ENCODE results near the gene DIP2C.
A peak's percentile ranks its signal among the peaks of the same experiment; 100 is the strongest.
"Not testable (repeated sequence)": the region's sequence is repeated elsewhere in the genome, so short reads cannot be mapped to it uniquely, and the experiment has no call there.

DIP2C gene

DNA sequence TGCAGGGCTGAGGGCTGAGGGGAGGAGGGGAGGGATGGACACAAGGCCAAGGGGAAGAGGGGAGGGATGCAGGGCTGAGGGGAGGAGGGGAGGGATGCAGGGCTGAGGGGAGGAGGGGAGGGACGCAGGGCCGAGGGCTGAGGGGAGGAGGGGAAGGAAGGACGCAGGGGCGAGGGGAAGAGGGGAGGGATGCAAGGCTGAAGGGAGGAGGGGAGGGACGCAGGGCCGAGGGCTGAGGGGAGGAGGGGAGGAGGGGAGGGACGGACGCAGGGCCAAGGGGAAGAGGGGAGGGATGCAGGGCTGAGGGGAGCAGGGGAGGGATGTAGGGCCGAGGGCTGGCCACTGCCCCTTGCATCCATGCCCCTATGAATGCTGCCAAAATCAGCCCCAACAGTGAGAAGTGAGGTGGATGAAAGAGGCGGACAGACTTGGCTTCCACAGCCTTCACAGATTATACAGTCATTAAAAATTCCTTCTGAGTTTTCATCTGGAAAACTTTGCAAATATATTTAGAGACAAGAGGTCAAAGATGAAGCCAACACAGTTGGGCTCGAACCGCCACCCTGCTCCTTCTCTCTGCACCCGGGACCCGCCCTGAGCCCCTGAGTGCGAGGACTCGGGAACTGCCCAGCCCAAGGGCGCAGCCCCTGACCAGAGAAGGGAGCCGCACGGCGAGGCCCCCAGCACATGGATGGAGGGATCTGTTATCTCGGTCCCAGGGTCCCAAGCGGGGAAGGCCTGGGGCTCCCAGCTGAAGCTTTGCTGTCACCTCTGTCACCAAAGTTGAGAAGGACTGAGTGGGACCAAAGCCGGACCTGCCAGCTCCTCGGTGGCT is 65.8 kb downstream of the DIP2C start:
- no peak for DNase-seq

- no peak for DNase-seq
Observed at GRCh38 chr10:623014-623413, 66.5 kb downstream of the DIP2C start.

DNA sequence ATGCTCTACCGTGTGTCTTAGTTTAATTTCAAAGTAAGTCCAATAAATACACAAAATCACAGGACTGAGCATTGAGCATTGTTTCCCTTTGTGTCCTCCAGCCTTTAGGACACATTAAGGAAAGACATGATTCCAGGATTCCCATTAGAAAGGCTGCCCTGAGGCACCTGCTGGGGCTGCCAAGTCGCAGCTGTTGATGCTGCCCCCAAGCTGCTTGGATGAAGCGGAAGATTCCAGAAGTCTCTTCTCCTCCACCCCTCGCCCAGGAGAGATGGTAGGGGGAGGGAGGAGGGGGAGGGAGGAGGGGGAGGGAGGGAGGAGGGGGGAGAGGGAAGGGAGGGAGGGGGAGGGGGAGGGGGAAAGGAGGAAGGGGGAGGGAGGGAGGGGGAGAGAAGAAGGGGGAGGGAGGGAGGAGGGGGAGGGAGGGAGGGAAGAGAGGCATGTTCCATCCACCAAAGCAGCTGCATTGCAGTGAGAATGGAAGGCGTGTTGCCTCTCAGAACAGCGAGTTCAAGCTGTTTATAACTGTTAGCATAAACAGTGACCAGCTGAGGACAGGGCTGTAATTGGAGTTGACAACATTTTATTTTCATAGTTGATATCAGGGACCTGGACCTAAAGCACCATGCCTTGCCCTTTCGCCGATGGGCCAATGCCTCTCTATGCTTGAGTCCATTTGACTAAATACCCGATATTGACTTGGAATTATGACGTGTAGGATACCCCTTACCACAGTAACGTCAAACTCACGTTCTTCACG is 67.3 kb downstream of the DIP2C start:
- no peak for DNase-seq

- no peak for DNase-seq
Observed at GRCh38 chr10:621513-621912, 68.0 kb downstream of the DIP2C start.

DNA sequence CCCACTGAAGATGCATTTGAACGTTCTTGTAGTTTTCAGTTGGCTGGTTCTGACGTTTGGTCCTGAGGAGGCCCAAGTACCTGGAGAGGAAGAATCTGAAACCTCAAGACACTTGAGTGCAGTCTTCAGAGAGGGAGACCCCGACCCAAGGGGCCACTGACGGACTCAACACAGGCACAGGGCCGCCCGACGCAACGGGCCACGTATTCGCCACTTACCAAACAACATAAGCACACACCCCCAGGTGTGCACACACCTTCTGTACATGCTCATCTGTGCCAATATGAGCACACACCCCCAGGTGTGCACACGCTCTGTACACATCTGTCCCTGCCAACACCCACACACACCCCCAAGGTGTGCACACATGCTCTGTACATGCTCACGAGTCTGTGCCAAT is 68.5 kb downstream of the DIP2C start:
- no peak for DNase-seq

DNA sequence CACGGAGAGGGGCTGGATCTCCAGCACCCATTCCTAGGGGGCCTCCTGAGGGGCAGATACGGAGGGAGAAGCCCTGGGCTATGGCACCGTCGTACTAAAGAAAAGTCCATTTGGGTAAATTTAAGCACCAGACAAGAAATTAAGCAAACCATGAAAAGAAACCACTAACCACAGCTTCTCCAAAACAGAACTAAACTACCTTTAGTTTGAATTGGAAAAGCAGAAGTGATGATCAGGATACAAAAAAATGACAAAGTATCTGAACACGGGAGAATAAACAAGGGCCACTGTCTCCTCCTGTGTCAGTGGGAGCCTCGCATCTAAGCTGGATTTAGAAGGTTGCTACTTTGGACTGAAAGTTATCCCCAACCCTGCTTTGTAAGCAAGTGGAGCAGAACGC is 69.1 kb downstream of the DIP2C start:
- DNase-seq = no peak

DNA sequence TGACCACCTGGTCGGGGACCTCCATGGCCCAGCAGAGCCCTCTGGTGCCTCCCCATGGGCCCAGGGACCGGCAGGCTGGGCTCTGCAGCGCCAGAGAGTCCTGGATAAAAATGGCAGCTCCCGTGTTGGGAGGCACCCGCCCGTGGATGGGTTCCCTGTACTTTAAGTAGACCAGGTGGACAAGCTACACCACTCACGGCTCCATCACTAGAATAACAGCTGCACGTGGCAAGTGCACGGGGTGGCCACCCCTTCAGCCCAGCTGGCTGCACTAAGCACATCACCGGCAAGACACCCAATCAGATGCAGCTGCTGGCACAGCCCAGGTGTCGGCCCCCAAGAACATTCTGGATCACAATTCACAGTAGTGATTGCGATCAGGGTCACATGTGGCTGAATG is 69.8 kb downstream of the DIP2C start:
- DNase-seq = no peak

DNA sequence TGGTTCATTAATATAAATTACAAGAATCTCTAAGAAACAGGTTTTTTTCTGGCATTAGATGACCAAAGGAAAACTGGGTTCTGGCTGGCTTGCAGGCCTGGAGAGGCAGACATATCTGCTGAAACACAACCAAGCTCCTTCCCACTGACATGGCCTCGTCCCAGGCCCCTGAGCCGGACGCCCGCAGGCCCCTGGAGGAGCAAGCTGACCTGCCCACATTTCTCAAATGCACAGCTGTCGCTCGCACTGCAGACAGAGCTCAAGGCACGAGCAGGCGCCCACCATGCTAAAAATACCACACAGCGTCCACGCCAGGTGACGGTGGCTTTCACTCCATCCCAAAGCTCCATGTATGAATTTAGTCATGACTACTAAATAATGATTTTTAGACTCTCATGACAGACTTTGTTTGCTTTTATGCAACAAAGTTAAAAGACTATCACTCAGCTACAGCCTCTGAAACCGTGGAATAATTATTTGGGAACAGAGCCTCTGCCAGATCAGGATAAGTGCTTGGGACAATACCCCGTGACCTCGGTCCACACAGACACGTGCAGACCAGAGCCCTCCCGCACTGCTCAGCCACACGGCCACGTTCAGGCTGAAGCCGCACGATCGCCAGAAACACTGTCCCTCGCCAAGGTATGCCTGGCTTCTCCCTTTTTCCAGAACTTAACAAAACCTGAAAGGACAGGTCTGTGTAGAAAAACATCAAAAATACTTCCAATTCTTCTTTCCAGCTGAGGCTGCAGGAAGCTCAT is 71.1 kb downstream of the DIP2C start:
- peak; percentile 78 for DNase-seq

DNA sequence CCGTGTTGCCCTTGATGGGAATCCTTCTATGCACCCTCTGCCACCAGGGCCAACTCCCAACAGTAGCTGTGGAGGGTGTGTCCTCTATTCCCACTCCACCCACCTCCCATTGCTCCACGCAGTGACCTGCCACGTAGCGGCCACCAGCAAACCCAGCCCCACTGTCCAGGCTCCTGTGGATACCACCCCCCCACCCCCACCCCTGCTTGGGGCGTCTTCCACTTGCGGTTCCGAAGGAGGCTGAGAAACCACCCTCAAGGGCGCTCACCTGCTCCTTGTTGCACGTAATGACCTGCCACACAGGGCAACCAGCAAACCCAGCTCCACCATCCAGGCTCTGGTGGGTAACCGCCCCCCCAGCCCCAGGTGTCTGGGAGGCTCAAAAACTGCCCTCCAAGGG is 72.0 kb downstream of the DIP2C start:
- no peak for DNase-seq

GRCh38 chr10:615583-616152 is 73.8 kb downstream of the DIP2C start:
- DNase-seq = no peak

- DNase-seq = no peak
Observed at GRCh38 chr10:614790-615582, 74.5 kb downstream of the DIP2C start.

DNA sequence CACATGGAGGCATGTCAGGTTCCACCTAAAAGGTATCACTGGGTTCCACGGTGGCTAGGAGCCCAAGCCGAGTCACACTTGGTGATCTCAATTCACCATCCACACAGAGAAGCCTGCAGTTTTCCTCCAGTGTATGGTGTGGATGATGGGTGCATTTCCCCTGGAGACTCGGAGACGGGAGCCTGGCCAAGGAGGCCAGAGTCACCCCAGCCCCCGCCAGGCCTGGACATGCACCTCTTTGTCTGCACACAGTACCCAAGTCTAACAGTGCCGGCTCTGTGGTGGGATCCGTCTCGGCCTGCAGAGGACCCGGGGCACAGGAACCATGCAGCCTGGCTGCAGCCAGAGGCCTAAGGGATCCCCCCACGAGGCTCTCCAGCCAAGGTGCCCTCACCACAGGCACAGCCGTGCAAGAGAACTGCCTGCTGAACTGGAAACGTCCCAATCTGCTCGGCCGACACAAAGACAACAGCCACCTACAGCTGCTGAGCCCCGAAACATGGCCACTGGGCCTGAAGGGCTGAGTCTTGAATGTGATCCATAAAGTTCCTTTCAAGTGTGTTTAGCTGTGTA is 75.2 kb downstream of the DIP2C start:
- DNase-seq = no peak

GRCh38 chr10:613271-614138 is 76.0 kb downstream of the DIP2C start:
- DNase-seq = peak; percentile 58

DNA sequence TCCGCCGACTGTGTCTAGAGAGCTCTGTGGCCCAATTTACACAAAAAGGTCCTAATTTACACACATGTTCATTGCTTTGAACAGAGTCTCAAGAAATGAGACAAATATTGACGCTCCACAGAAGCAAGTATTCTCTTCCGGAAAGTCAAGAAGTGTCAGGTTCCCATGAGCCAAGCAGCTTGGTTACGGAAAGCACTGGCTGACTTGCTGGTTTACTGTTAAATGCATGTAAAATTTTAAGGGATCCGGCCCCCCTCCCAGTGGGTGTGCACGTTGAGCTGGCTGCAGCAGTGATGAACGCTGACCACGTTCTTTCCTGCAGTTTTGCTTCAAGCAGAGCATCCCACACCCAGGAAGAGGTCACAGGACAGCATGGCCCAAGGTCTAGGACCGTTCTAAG is 76.8 kb downstream of the DIP2C start:
- DNase-seq = no peak

DNA sequence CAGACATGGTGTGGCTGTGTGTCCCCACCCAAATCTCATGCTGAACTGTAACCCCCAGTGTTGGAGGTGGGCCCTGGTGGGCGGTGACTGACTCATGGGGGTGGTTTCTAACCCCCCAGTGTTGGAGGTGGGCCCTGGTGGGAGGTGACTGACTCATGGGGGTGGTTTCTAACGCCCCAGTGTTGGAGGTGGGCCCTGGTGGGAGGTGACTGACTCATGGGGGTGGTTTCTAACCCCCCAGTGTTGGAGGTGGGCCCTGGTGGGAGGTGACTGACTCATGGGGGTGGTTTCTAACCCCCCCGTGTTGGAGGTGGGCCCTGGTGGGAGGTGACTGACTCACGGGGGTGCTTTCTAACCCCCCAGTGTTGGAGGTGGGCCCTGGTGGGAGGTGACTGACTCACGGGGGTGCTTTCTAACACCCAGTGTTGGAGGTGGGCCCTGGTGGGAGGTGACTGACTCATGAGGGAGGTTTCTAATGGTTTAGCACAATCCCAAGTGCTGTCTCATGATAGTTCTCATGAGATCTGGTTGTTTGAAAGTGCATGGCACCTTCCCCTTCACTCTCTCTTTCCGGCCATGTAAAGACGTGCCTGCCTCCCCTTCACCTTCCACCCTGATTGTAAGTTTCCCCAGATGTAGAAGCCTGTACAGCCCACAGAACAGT is 78.7 kb downstream of the DIP2C start:
- not testable (repeated sequence) for DNase-seq

DNA sequence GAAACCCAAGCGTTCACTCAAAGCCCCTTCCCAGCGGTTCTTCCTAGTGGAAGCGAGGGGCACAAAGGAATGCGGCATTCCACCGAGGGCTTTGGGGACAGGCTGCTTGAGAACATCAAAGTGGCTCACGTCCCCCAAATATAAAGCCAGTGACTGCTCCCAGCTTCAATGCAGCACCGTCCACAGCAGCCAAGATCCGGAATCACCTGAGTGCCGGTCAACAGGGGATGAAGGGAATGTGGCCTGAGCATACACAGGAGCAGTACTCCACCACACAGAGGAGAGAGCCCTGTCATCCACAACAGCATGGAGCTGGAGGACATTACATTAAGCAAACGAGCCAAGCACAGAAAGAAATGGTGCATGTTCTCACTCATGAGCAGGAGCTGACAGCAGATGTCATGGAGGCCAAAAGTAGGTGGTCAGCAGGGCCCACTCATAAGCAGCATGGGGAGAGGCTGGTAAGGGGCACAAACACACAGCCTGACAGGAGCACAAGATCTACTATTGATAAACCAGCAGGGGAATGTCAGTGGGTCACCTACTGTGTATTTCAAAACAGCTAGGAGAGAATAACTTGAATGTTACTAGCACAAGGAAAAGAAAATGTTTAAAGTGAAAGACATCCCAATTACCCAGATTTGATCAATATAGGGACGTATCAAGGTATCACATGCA is 79.5 kb downstream of the DIP2C start:
- no peak for DNase-seq

GRCh38 chr10:609262-609658 is 80.2 kb downstream of the DIP2C start:
- no peak for DNase-seq

DNA sequence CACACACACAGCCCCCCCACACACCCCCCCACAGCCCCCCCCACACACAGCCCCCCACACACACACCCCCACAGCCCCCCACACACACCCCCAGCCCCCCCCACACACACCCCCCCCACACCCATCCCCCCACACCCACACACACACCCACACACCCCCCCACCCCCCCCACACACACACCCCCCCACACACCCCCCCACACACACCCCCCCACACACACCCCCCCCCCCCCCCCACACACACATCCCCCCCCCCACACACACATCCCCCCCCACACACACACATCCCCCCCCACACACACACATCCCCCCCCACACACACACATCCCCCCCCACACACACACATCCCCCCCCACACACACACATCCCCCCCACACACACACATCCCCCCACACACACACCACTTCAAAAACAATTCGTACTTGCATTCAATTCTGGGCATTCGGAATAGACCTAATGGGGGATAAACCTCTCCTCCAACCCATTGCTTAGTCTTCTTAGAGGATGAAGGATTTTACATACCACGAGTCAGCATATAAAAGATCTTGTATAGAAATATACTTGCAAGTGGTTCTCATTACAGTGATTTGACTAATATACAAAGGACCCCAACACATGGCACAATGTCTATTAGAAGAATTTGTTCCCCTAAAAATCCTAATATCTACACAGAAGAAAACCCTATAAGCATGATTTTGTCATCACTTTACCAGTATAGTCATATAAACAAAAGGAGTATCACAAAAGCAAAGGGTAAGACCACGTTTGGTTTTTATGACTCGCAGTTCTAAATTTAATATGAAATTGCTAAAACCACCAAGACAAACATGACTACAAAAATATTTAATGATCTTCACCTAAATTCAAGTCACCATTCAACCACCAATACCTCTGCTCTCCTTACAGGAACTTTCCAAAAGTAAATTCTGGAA is 80.9 kb downstream of the DIP2C start:
- DNase-seq = no peak
